ENCODE results near the gene NUP214.
"Not testable (repeated sequence)": the region's sequence is repeated elsewhere in the genome, so short reads cannot be mapped to it uniquely, and the experiment has no call there.

Gene NUP214

DNA sequence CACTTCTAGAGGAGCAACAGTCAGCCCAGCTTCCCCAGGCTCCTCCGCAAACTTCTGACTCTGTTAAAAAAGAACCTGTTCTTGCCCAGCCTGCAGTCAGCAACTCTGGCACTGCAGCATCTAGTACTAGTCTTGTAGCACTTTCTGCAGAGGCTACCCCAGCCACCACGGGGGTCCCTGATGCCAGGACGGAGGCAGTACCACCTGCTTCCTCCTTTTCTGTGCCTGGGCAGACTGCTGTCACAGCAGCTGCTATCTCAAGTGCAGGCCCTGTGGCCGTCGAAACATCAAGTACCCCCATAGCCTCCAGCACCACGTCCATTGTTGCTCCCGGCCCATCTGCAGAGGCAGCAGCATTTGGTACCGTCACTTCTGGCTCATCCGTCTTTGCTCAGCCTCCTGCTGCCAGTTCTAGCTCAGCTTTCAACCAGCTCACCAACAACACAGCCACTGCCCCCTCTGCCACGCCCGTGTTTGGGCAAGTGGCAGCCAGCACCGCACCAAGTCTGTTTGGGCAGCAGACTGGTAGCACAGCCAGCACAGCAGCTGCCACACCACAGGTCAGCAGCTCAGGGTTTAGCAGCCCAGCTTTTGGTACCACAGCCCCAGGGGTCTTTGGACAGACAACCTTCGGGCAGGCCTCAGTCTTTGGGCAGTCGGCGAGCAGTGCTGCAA, 72.8 kb downstream of the NUP214 start:
- no peak for DNase-seq (ENCODE audit: low spot score)
- TF ChIP-seq, protein P1, sequence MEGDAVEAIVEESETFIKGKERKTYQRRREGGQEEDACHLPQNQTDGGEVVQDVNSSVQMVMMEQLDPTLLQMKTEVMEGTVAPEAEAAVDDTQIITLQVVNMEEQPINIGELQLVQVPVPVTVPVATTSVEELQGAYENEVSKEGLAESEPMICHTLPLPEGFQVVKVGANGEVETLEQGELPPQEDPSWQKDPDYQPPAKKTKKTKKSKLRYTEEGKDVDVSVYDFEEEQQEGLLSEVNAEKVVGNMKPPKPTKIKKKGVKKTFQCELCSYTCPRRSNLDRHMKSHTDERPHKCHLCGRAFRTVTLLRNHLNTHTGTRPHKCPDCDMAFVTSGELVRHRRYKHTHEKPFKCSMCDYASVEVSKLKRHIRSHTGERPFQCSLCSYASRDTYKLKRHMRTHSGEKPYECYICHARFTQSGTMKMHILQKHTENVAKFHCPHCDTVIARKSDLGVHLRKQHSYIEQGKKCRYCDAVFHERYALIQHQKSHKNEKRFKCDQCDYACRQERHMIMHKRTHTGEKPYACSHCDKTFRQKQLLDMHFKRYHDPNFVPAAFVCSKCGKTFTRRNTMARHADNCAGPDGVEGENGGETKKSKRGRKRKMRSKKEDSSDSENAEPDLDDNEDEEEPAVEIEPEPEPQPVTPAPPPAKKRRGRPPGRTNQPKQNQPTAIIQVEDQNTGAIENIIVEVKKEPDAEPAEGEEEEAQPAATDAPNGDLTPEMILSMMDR (IDR thresholded peaks at IDR 0.05; ENCODE audit: extremely low read depth, missing control alignments) = no peak

DNA sequence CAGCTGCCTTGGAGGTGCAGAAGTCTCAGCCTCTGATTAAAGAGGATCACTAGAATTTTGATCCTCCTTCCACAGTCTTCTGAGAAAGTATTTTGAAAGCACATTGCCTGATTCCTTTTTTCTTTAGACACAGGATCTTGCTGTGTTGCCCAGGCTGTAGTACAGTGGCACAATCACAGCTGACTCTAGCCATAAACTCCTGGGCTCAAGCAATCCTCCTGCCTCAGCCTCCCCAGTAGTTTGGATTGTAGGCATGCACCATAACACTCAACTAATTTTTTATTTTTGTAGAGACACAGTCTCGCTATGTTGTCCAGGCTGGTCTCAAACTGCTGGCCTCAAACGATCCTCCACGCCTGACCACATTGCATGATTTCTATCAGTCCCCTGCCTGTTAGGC, 76.5 kb downstream of the NUP214 start:
- DNase-seq (ENCODE audit: low spot score) = no peak
- TF ChIP-seq, protein P1 (IDR thresholded peaks at IDR 0.05; ENCODE audit: extremely low read depth, missing control alignments) = no peak

DNA sequence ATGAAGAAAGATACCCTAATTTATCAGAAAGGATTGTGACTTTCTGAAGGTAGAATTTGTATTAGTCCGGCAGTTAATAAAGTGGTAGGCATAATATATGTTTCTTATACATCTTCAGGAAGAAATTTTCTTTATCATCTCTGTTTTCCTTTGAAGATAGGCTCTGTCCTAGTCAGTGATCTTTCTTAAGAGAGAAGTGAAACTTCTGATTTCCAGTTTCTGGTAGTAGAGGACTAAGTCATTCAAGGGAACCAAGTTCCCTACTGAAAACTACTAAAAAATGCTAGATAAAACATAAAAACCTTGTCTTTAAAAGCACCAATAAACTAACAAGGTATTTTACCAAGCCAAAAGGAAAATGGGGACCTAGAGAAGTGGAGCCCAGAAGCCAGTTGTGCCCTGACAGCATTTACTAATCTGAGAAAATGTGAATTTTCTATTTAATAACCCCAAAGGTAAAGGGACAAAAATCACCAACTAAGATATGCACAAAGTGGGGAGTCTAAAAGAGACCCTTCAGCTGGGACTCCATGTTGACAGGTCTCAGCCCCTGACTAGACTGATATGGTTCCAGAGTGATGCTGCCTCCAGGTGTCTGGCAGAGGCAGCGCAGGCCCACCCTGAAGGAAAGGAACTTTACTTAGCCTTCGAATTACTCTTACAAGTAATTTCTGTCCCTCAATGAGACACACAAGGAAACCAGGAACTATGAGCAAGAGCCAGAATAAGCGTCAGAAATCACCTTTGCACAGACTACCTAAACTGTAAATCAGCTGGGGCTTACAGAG, 78.2 kb downstream of the NUP214 start:
- DNase-seq (ENCODE audit: low spot score) = peak; percentile 15
- TF ChIP-seq, protein P1 (IDR thresholded peaks at IDR 0.05; ENCODE audit: extremely low read depth, missing control alignments) = peak; percentile 27

DNA sequence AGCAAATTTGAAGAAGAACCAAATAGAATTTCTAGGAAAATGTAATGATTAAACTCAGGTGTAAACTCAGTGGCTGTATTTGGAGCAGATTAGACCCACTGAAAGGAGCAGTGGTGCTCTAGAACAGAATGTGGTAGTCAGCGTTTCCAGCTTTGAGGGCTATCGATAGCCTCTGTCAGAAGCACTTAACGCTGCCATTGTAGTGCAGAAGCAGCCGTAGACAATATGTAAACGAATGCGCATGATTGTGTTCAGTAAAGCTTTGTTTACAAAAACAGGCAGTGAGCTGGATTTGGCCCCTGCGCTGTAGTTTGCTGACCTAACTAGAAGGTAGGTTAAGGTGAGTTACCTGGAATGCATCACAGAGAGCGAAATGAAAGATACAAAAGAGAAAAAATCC, 78.9 kb downstream of the NUP214 start:
- no peak for DNase-seq (ENCODE audit: low spot score)
- TF ChIP-seq, protein P1 (IDR thresholded peaks at IDR 0.05; ENCODE audit: extremely low read depth, missing control alignments) = no peak

DNA sequence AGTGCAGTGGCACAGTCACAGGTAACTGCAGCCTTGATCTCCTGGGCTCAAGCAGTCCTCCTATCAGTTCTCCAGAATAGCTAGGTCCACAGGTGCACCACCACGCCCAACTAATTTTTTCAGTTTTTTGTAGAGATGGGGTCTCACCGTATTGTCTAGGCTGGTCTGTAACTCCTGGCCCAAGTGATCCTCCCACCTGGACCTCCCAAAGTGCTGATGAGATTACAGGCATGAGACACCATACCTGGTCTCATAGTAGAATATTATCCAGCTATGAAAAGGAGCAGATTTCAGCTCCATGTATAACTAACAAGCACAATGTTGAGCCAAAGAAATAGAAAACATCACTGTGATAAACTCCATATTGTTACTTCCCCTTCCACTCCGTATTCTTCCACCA, 81.1 kb downstream of the NUP214 start:
- TF ChIP-seq, protein P1 (IDR thresholded peaks at IDR 0.05; ENCODE audit: extremely low read depth, missing control alignments) = no peak
- DNase-seq (ENCODE audit: low spot score) = no peak

DNA sequence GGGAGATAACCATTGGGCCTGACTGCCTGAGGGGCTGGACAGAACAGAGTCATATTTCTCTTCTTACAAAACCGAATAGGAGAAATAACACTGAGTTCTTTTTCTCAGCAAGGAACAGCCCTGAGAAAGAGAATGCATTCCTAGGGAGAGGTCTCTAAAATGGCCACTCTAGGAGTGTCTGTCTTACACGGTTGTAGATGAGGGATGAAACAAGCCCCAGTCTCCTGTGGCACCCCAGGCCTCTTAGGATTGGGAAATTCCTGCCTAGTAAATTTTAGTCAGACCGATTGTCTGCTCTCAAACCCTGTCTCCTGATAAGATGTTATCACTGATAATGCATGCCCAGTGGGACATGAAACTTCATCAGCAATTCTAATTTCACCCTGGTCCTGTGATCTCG, 86.5 kb downstream of the NUP214 start:
- DNase-seq (ENCODE audit: low spot score) = not testable (repeated sequence)

DNA sequence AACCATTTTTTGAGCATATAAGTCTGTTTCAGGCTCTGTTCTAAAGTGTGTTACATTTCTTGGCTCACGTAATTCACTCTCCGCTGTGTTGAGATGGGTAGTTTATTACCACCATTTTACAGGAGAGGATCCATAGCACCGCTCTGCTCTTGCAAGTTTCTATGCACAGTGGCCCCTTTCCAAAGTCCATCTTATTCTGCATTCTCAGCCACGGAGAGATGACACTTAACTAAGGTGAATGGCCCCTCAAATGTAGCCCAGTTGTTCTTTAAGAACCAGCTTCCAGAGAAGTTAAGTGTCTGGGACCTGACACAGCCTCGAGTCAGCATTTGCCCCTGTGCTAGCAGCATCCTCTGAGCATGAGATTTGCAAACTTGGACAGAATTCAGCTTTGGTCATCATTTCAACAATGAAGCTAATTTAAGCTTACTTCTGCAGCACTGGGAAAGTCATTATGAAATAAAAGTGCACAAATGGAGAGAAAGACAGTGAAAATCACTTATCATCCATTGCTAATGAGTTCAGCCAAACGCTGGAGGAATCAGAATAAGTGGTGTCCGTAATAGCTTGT, 89.0 kb downstream of the NUP214 start:
- DNase-seq (ENCODE audit: low spot score) = no peak
- TF ChIP-seq, protein P1 (IDR thresholded peaks at IDR 0.05; ENCODE audit: extremely low read depth, missing control alignments) = no peak
